Gastroesophageal sphincter (tissue), 4 donors: ENCODE results near the gene PSTPIP1. TPM values are rescaled to one million over a fixed set of nuclear protein-coding genes. Genes with fewer than 3 reads are reported as not detected.

Source experiments
- ATAC-seq: fragments of 150-250 bp; one replicate; pipeline ENCODE4 v1.9.1; 2016; ENCODE audit warnings: mild to moderate bottlenecking, moderate library complexity
- H3K27ac ChIP-seq, 4 donors: fragments of 200-600 bp; sonication (generic) in 3 of 4; 1 replicate in 3 of 4; 2 replicates in 1 of 4; pipeline ENCODE4 v1.5.1; 2016 to 2019
- H3K27me3 ChIP-seq: fragments of 200-600 bp; sonication (generic); one replicate; pipeline ENCODE4 v1.5.1; 2019
- H3K36me3 ChIP-seq, 2 donors: fragments of 200-600 bp; sonication (generic); one replicate each; pipeline ENCODE4 v1.5.1; 2019; ENCODE audit warnings: control low read depth in 1 of 2
- H3K4me1 ChIP-seq, 3 donors: fragments of 200-600 bp; sonication (generic); 1 replicate in 2 of 3; 2 replicates in 1 of 3; pipeline ENCODE4 v1.5.1; 2016 to 2019; ENCODE audit warnings: control low read depth in 2 of 3
- H3K4me3 ChIP-seq, 2 donors: fragments of 200-600 bp; sonication (generic); one replicate each; pipeline ENCODE4 v1.5.1; 2019; ENCODE audit warnings: mild to moderate bottlenecking in 1 of 2, moderate library complexity in 1 of 2
- H3K9me3 ChIP-seq, 3 donors: fragments of 200-600 bp; sonication (generic); one replicate each; pipeline ENCODE4 v1.5.1; 2017 to 2019; ENCODE audit warnings: control low read depth in 2 of 3
- EP300 ChIP-seq: sonication (generic); formaldehyde crosslinking; IDR thresholded peaks from one replicate; pipeline ENCODE4 v1.6.1; 2017; ENCODE audit warnings: antibody characterized with exemption, mild to moderate bottlenecking
- POLR2A ChIP-seq, 2 donors: fragments of 450-650 bp; IDR thresholded peaks; one replicate each; pipeline ENCODE4 v1.6.1; 2017; ENCODE audit warnings: antibody characterized with exemption in 2 of 2, mild to moderate bottlenecking in 2 of 2, moderate library complexity in 1 of 2
- POLR2AphosphoS5 ChIP-seq: sonication (generic); formaldehyde crosslinking; IDR thresholded peaks from one replicate; pipeline ENCODE4 v1.6.1; 2017; ENCODE audit warnings: antibody characterized with exemption
- WGBS, 2 donors: methylation state at CpG; one replicate each; pipeline ENCODE4 v1.1.5; 2018; ENCODE audit warnings: low coverage in 1 of 2; 5-methylcytosine and 5-hydroxymethylcytosine counted together
- total RNA-seq, 4 donors: library from RNA; depleted of rRNA; stranded (reverse); fragments of >200 nt; gene quantifications; one replicate each; pipeline ENCODE4 v1.1.0, GENCODE V29; 2016
- TF ChIP-seq, protein P1 (sequence below), 4 experiments: fragments of 200-600 bp in 2 of 4; fragments of 450-650 bp in 2 of 4; sonication (generic) in 1 of 4; IDR thresholded peaks; one replicate each; pipeline ENCODE4 v1.5.1; 2017 to 2019; ENCODE audit warnings: antibody characterized with exemption in 4 of 4, mild to moderate bottlenecking in 2 of 4, moderate library complexity in 2 of 4

Gene PSTPIP1
- total RNA-seq: 10 to 100 TPM in 2 of 4 donors, 1 to 10 TPM in 2; 7.1 to 18.2 (median 9.0) TPM

DNA sequence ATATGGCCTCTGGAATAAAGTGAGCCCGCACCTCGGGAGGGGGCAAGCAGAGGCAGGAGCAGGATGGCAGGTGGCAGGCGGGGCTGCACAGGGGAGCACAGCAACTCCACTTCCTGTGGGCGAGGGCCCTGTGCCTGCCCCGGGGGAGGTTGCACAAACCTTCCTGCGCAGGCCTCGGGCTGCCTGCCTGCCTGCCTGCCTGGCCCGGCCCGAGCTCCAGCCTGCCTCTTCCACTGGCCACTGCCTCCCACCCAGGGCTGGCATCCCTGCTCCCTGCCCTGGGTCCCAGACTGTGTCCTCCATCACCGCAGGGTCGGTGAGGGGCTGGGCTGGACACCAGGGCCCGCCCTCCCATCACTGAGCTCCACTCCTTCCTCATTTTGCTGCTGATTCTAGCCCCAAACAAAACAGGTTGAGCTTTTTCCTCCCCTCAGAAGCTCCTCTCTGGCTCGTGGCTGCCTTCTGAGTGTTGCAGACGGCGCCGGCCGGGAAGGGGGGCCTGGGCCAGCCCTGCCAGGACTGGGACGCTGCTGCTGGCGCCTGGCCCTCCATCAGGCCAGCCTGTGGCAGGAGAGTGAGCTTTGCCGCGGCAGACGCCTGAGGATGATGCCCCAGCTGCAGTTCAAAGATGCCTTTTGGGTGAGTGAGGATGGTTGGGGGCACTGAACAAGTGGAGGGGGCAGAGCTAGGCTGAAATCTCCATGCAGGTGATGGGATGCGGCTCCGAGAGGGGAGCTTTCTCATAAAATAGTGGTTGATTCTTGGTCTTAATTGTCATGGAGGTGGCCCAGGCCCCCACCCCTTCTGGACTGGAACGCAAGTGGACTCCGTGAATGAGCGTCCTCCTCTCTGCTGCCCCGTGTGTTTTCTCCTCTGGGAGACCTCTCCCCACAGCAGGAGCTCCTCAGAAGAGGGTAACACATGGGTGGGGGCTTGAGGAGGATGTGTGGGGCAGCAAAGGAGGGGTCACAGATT is at the start of gene PSTPIP1:
Gene PSTPIP1 (plus strand): TSS at position 156 of the 975 bp plus-strand sequence. CDS start 448 bp downstream, at position 604.
- H3K27ac ChIP-seq: peak within 1 kb of the TSS in 3 of 4 donors; percentile 75 to 78 (median 77)
- TF ChIP-seq POLR2A (IDR thresholded peaks at IDR 0.05) (no peak), EP300 (no peak), POLR2AphosphoS5 (no peak)
- TF ChIP-seq, protein P1, sequence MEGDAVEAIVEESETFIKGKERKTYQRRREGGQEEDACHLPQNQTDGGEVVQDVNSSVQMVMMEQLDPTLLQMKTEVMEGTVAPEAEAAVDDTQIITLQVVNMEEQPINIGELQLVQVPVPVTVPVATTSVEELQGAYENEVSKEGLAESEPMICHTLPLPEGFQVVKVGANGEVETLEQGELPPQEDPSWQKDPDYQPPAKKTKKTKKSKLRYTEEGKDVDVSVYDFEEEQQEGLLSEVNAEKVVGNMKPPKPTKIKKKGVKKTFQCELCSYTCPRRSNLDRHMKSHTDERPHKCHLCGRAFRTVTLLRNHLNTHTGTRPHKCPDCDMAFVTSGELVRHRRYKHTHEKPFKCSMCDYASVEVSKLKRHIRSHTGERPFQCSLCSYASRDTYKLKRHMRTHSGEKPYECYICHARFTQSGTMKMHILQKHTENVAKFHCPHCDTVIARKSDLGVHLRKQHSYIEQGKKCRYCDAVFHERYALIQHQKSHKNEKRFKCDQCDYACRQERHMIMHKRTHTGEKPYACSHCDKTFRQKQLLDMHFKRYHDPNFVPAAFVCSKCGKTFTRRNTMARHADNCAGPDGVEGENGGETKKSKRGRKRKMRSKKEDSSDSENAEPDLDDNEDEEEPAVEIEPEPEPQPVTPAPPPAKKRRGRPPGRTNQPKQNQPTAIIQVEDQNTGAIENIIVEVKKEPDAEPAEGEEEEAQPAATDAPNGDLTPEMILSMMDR (IDR thresholded peaks at IDR 0.05): no peak
- H3K27me3 ChIP-seq: no peaks in the 10 kb centered on the region
- WGBS, 2 donors: 61% methylated on average over 6 of the region's 28 CpGs; no CpG with 5 or more reads in 1 of the 2 donors
- peaks cover 0 to 28% (median 12%) of the 10 kb centered on the region in 3 donors for H3K4me1 ChIP-seq
- no peaks in the 10 kb centered on the region for H3K9me3 ChIP-seq
- H3K36me3 ChIP-seq: no peaks in the 10 kb centered on the region
- ATAC-seq: peak; percentile 79
- H3K4me3 ChIP-seq: peak within 1 kb of the TSS in 1 of 2 donors; percentile 39

DNA sequence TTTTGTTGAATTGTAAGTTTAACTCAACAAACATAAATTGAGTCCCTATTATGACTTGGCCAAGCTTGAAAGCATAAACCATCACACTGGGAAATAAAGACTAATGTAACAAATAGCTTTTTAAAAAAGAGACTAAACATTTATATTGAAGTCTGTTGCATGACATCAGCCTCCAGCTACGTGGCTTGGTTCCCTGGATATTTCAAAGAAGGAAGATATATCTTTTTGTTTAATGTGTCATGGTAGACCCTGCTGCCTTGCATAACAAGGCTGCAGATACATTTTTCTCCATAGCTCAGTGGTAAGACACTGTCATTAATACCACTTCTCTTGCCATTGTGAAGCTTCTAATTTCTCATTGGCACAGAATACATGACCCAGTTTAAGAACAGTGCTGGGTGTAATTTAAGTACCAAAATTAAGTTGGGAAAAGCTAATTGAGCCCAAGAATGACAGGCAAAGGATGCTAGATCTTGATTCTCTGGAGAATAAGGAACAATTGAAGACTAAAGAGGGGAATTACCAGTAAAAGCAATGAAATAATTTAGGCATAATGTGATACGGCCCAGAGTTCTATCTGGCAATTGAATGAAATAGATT is 49.3 kb upstream of the PSTPIP1 start:
- TF ChIP-seq EP300 (no peak), POLR2AphosphoS5 (no peak), POLR2A (IDR thresholded peaks at IDR 0.05) (no peak)
- TF ChIP-seq, protein P1 (IDR thresholded peaks at IDR 0.05): no peak
- Histone ChIP-seq H3K4me1 (peaks cover 0 to 21% (median 0%) of the 10 kb centered on the region in 3 donors), H3K4me3 (no peak overlapping the region), H3K36me3 (peaks cover 3 to 44% of the 10 kb centered on the region in 2 donors), H3K27ac (no peak overlapping the region), H3K27me3 (no peaks in the 10 kb centered on the region), H3K9me3 (no peaks in the 10 kb centered on the region)
- no peak for ATAC-seq
- 36 to 45% methylated on average over 2 of the region's 2 CpGs for WGBS, 2 donors

- peaks cover 0 to 14% (median 0%) of the 10 kb centered on the region in 3 donors for H3K4me1 ChIP-seq
- H3K36me3 ChIP-seq: peaks cover 3 to 52% of the 10 kb centered on the region in 2 donors
- TF ChIP-seq, protein P1 (IDR thresholded peaks at IDR 0.05): no peak
- no peak for TF ChIP-seq POLR2AphosphoS5
- TF ChIP-seq POLR2A (IDR thresholded peaks at IDR 0.05): no peak
- no peak for TF ChIP-seq EP300
- no peaks in the 10 kb centered on the region for H3K27me3 ChIP-seq
- H3K9me3 ChIP-seq: no peaks in the 10 kb centered on the region
- ATAC-seq: no peak
- H3K27ac ChIP-seq: no peak overlapping the region
- no peak overlapping the region for H3K4me3 ChIP-seq
- 82 to 86% methylated on average over 3 of the region's 3 CpGs for WGBS, 2 donors
Observed at GRCh38 chr15:76947454-76947853, 47.5 kb upstream of the PSTPIP1 start.

GRCh38 chr15:76951220-76951619 is 43.7 kb upstream of the PSTPIP1 start:
- Histone ChIP-seq H3K36me3 (peaks cover 3 to 42% of the 10 kb centered on the region in 2 donors), H3K9me3 (no peaks in the 10 kb centered on the region), H3K27ac (no peak overlapping the region), H3K4me1 (no peaks in the 10 kb centered on the region), H3K4me3 (no peak overlapping the region), H3K27me3 (no peaks in the 10 kb centered on the region)
- TF ChIP-seq, protein P1 (IDR thresholded peaks at IDR 0.05): no peak
- TF ChIP-seq POLR2AphosphoS5: no peak
- no peak for TF ChIP-seq EP300
- TF ChIP-seq POLR2A (IDR thresholded peaks at IDR 0.05): no peak
- no peak for ATAC-seq
- whole genome bisulfite sequencing, 2 donors: 60 to 75% methylated on average over 1 of the region's 1 CpG
